NCI-H226 (cell line): Measurements from ENCODE around the gene BAZ2B.

Experiments used
- DNase-seq: peaks from one replicate; pipeline ENCODE4 v3.0.0-alpha.2; 2015

BAZ2B gene

GRCh38 chr2:159457589-159457988 is 158.8 kb downstream of the BAZ2B start:
- DNase-seq: no peak

GRCh38 chr2:159456500-159457426 is 159.6 kb downstream of the BAZ2B start:
- no peak for DNase-seq

GRCh38 chr2:159455330-159455918 is 160.9 kb downstream of the BAZ2B start:
- no peak for DNase-seq

- DNase-seq: peak; percentile 19
These were observed 162.2 kb downstream of the BAZ2B start for GRCh38 chr2:159454185-159454584.

- DNase-seq: no peak
These were observed 166.2 kb downstream of the BAZ2B start for GRCh38 chr2:159450180-159450579.

GRCh38 chr2:159449504-159450124 is 166.7 kb downstream of the BAZ2B start:
- no peak for DNase-seq

GRCh38 chr2:159446817-159447216 is 169.5 kb downstream of the BAZ2B start:
- DNase-seq: no peak

GRCh38 chr2:159446201-159446600 is 170.1 kb downstream of the BAZ2B start:
- DNase-seq: no peak

GRCh38 chr2:159445307-159445706 is 171.0 kb downstream of the BAZ2B start:
- no peak for DNase-seq

- DNase-seq: no peak
These were observed 171.6 kb downstream of the BAZ2B start for GRCh38 chr2:159444754-159445153.

GRCh38 chr2:159442159-159442852 is 174.0 kb downstream of the BAZ2B start:
- DNase-seq: no peak

GRCh38 chr2:159441182-159441581 is 175.2 kb downstream of the BAZ2B start:
- DNase-seq: no peak

- no peak for DNase-seq
These were observed 176.9 kb downstream of the BAZ2B start for GRCh38 chr2:159439421-159439820.

GRCh38 chr2:159438720-159439353 is 177.5 kb downstream of the BAZ2B start:
- no peak for DNase-seq

- no peak for DNase-seq
These were observed 178.1 kb downstream of the BAZ2B start for GRCh38 chr2:159438284-159438683.

GRCh38 chr2:159432610-159433009 is 183.7 kb downstream of the BAZ2B start:
- DNase-seq: no peak

- DNase-seq: no peak
These were observed 189.3 kb downstream of the BAZ2B start for GRCh38 chr2:159427048-159427447.

- no peak for DNase-seq
These were observed 196.9 kb downstream of the BAZ2B start for GRCh38 chr2:159419403-159419802.

GRCh38 chr2:159411460-159411859 is 204.9 kb downstream of the BAZ2B start:
- DNase-seq: no peak

- DNase-seq: no peak
These were observed 206.1 kb downstream of the BAZ2B start for GRCh38 chr2:159410276-159410675.

- no peak for DNase-seq
These were observed 207.1 kb downstream of the BAZ2B start for GRCh38 chr2:159409116-159409800.

- no peak for DNase-seq
These were observed 213.6 kb downstream of the BAZ2B start for GRCh38 chr2:159402790-159403189.
